Naive B cell (primary cell): ENCODE results near the gene SNX9. TPM values are rescaled to one million over a fixed set of nuclear protein-coding genes. Genes with fewer than 3 reads are reported as not detected.

Source experiments
- ATAC-seq, 2 donors: fragments of 150-1000 bp; cut with Tn5 transposase; 2 replicates each; pipeline ENCODE4 v1.10.0; 2021; ENCODE audit warnings: low read depth in 2 of 2, mild to moderate bottlenecking in 2 of 2, moderate library complexity in 2 of 2
- DNase-seq: peaks from one replicate; pipeline ENCODE4 v3.0.0; 2022
- H3K27ac Mint-ChIP-seq, 6 donors: one replicate each; pipeline ENCODE4 v1.8.0; 2020 to 2022; ENCODE audit warnings: mild to moderate bottlenecking in 6 of 6, mixed read lengths in 6 of 6, moderate library complexity in 5 of 6, inconsistent platforms in 2 of 6
- H3K27me3 Mint-ChIP-seq, 3 donors: one replicate each; pipeline ENCODE4 v1.8.0; 2021 to 2022; ENCODE audit warnings: mixed read lengths in 3 of 3, mild to moderate bottlenecking in 1 of 3
- H3K36me3 Mint-ChIP-seq, 2 donors: one replicate each; pipeline ENCODE4 v1.8.0; 2020 to 2022; ENCODE audit warnings: mixed read lengths in 2 of 2, inconsistent platforms in 1 of 2, mild to moderate bottlenecking in 1 of 2
- H3K4me1 Mint-ChIP-seq, 3 donors: one replicate each; pipeline ENCODE4 v1.8.0; 2020 to 2022; ENCODE audit warnings: mixed read lengths in 3 of 3, inconsistent platforms in 1 of 3, mild to moderate bottlenecking in 1 of 3, moderate library complexity in 1 of 3
- H3K4me3 Mint-ChIP-seq, 8 donors: one replicate each; pipeline ENCODE4 v1.8.0; 2020 to 2022; ENCODE audit warnings: mild to moderate bottlenecking in 8 of 8, mixed read lengths in 8 of 8, moderate library complexity in 8 of 8, inconsistent platforms in 2 of 8
- H3K9me3 Mint-ChIP-seq, 7 donors: one replicate each; pipeline ENCODE4 v1.8.0; 2020 to 2022; ENCODE audit warnings: mixed read lengths in 7 of 7, mild to moderate bottlenecking in 5 of 7, inconsistent platforms in 2 of 7, moderate library complexity in 1 of 7
- polyA plus RNA-seq, 6 donors: library from polyadenylated mRNA; unstranded; fragments of 300-500 nt; fragmentation: Illumina TruSeq; gene quantifications; one replicate each; pipeline ENCODE4 v1.2.3, GENCODE V29; 2021; ENCODE audit warnings: low read depth in 6 of 6

Gene SNX9
- polyA plus RNA-seq, 6 donors from 2014 or later: 19.7 to 28.3 (median 25.7) TPM

DNA sequence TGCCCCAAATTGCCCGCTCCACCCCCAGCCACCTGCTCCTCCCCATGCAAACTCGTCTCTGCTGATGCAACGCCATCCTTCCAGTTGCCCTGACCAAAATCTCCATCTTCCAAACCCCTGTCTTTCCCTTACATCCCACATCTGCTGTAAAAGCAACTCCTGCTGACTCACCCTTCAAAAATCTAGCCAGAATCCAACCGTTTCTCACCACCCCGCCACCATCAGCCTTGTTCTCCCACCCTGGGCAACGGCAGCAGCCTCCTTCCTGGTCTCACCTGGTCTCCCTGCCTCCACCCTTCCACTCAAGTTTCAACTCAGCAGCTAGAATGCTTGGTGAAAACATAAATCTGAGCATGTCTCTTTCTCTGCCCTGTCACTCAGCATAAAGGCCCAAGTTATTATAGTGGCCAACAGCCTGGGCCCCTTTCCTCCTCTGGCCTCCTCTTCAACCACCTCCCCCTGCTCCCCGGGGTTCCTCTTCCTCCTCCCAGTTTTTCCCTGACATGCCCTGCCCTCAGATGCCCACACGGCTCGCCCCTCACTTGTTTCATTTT, 151.4 kb downstream of the SNX9 start:
- ATAC-seq: no peak
- no peak overlapping the region for H3K27ac Mint-ChIP-seq
- no peaks in the 10 kb centered on the region for H3K36me3 Mint-ChIP-seq
- DNase-seq: no peak
- no peak overlapping the region for H3K4me3 Mint-ChIP-seq
- peaks cover 10 to 24% (median 18%) of the 10 kb centered on the region in 3 donors for H3K27me3 Mint-ChIP-seq
- H3K9me3 Mint-ChIP-seq: no peaks in the 10 kb centered on the region
- peaks cover 0 to 3% (median 2%) of the 10 kb centered on the region in 3 donors for H3K4me1 Mint-ChIP-seq

DNA sequence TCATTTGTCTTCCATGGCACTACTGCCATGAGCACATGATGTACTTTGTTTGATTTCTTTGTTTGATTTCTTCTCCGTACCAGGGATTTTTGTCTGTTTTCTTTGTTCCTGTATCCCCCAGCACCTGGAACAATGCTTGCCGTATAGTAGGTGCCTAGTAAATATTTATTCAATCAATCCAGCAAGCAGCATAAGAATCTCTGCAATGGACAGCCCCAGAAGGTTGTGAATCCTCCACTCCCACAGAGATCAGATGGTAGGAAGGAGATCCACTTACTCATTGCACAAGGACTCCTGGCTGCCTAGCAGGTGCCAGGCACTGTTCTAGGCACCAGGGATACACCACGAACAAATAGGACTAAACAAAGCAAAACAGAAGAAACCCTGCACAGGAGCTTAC, 151.9 kb downstream of the SNX9 start:
- Mint-ChIP-seq H3K4me3 (no peak overlapping the region), H3K9me3 (no peaks in the 10 kb centered on the region), H3K4me1 (peaks cover 0 to 8% (median 7%) of the 10 kb centered on the region in 3 donors), H3K36me3 (no peaks in the 10 kb centered on the region), H3K27ac (no peak overlapping the region), H3K27me3 (peaks cover 10 to 24% (median 18%) of the 10 kb centered on the region in 3 donors)
- no peak for DNase-seq
- no peak for ATAC-seq

DNA sequence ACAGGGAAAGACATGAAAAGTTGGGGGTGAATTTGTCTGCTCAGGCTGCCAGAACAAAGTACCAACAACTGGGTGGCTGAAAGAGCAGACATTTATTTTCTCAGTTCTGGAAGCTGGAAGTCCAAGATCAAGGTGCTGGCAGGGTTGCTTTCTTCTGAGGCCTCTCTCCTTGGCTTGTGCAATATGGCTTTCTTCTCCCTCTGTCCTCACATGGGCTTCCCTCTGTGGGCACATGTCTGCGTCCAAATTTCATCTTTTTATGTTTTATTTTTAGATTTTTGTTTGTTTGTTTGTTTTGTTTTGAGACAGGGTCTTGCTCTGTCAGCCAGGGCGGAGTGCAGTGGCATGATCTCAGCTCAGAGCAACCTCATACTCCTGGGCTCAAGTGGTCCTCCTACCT, 152.4 kb downstream of the SNX9 start:
- no peak for DNase-seq
- H3K4me1 Mint-ChIP-seq: peaks cover 1 to 13% (median 12%) of the 10 kb centered on the region in 3 donors

DNA sequence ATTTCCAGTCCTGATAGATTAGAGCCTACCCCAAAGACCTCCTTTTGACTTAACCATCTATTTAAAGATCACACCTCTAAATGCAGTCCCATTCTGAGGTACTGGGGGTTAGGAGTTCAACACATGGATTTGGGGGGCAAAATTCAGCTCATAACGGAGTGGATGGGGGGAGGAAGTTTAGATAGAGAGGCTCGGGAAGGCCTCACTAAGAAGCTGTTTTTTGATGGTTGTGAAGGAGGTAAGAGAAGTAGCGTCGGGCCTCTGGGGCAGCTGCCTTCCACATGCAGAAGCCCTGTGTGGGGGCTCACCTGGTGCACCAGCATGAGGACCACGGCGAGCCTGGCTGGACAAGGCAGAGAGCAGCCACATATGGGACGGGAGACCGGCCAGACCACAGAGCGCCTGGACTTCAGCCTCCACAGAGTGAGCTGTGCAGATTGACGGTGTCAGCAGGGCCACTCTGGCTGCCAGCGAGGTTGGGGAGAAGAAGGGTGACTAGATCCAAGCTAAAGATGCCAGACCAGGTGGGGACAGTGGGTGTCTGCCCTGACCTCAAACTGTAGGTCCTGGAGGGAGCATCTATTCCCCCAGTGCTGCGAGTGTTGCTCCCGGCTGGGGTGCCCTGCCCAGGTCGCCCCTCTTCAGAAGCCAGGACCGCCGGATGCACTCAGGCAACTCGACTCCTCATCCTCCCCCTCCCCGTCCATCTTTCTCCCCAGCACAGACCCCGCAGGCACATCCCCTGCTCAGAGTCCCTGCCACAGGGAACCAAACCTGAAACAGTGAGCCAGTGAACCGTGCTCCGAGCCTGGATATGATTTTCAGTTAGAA, 153.5 kb downstream of the SNX9 start:
- no peak for DNase-seq
- no peak overlapping the region for H3K4me3 Mint-ChIP-seq
- peaks cover 4 to 22% (median 20%) of the 10 kb centered on the region in 3 donors for H3K4me1 Mint-ChIP-seq
- H3K36me3 Mint-ChIP-seq: no peaks in the 10 kb centered on the region
- peaks cover 7 to 13% (median 9%) of the 10 kb centered on the region in 3 donors for H3K27me3 Mint-ChIP-seq
- ATAC-seq: no peak
- peak overlapping the region in 2 of 6 donors; percentile 21 to 66 for H3K27ac Mint-ChIP-seq
- H3K9me3 Mint-ChIP-seq: no peaks in the 10 kb centered on the region

More for the DNA sequence above, 152.4 kb downstream of the SNX9 start:
- Mint-ChIP-seq H3K9me3 (no peaks in the 10 kb centered on the region), H3K36me3 (no peaks in the 10 kb centered on the region), H3K4me3 (no peak overlapping the region), H3K27ac (peak overlapping the region in 1 of 6 donors; percentile 23), H3K27me3 (peaks cover 10 to 20% (median 17%) of the 10 kb centered on the region in 3 donors)
- no peak for ATAC-seq

DNA sequence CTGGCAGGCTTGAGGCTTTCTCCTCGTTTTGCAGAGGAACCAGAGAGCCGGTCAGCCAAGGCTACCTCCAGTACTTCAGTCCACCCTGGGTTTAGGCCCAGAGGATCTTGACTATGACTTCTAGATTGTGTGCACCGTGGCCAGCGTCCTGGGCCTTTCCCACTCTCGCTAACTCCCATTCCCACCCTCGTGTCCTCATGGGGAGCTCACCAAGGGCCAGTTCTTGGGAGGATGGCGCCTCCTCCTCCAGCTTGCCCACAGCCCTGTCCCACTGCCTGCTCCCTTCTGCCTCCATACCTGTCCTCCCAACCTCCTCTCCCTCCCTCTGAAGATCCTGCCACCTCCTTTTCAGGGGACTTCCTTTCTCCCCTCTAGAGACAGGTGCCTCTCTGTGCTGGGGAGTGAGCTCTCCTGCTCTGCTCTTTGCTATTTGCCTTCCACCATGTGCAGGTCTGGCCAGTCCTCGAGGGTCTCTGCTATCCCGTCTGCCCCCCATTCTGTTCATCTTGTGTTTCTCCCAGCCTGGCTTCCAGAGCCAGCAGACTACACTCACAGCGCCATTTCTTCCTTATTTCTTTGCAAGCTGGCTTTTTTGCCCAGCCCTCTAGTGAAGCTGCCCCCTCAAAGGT, 154.2 kb downstream of the SNX9 start:
- ATAC-seq: no peak
- Mint-ChIP-seq H3K4me1 (peaks cover 4 to 22% (median 21%) of the 10 kb centered on the region in 3 donors), H3K4me3 (peak overlapping the region in 1 of 8 donors; percentile 40), H3K9me3 (no peaks in the 10 kb centered on the region), H3K36me3 (no peaks in the 10 kb centered on the region), H3K27ac (no peak overlapping the region), H3K27me3 (peaks cover 7 to 13% (median 9%) of the 10 kb centered on the region in 3 donors)
- no peak for DNase-seq

DNA sequence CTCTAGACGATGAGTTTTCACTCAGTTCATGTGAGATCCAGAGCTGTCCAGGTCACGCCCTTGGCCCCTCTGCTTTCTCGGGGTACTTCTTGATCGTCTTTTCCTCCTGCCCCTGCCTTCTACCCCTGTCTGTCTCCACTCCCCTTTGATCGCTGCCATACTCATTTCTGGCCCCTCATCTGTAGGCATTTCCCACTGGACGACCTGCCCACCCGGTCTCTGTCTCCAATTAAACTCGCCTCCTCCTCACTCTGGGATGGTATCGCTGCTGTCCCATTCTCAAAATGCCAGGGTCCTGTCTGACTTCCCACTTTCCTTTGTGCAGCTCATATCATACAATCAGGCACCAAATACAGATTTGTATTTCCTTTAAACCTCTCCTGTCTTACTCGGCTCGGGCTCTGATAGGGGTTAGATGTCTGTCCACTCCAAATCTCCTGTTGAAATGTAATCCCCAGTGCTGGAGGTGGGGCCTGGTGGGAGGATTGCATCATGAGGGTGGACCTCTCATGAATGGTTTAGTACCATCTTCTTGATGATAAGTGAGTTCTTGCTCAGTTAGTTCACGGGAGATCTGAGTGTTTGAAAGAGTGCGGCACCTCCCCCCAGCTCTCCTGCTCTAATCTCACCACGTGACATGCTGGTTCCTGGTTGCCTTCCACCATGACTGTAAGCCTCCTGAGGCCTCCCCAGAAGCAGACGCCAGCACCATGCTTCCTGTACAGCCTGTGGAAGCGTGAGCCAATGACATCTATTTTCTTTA, 155.2 kb downstream of the SNX9 start:
- H3K4me3 Mint-ChIP-seq: peak overlapping the region in 1 of 8 donors; percentile 50
- no peaks in the 10 kb centered on the region for H3K36me3 Mint-ChIP-seq
- H3K4me1 Mint-ChIP-seq: peaks cover 10 to 31% (median 30%) of the 10 kb centered on the region in 3 donors
- no peaks in the 10 kb centered on the region for H3K9me3 Mint-ChIP-seq
- ATAC-seq (no peak), DNase-seq (no peak)
- H3K27ac Mint-ChIP-seq: peak overlapping the region in 1 of 6 donors; percentile 48
- H3K27me3 Mint-ChIP-seq: peaks cover 7 to 13% (median 9%) of the 10 kb centered on the region in 3 donors

DNA sequence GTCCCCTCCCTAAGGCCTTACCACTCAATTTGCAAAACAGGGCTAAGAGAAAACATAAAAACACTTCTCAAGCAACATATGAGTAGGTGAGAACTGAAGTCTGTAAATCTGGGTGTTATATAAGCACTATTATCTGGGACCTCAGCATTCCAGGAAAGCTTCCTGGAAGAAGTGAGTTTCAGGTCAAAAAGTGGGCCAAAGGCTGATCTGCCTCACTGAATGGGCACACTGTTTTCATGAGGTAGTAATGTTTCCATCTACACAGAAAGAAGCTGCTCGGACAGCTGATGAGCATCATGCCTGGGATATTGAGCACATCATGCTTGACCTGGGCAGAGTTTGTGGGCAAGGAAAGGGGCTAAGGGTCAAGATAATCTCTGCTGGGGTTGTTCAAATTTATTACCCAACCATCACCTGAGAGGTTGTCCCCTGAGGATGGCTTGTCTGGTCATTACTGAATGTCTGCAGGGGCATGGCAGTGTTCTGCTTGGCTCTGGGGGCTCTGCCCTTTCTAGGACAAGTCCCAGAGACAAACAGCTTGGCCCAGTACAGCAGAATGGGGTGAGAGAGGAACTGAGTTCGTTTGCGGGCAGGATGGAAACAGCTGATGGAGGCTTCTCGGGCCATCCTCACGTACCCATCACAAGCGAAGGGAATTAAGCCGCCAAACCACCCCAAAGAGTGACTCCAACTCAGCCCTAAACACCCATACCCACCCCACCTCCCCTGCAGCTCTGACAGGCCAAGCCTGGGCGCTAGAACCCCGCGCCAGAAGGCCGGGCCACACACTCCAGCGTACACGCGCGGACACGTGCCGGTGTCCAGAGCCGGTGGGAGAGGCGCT, 157.5 kb downstream of the SNX9 start:
- peak; percentile 25 for DNase-seq
- peaks cover 0 to 5% (median 0%) of the 10 kb centered on the region in 3 donors for H3K27me3 Mint-ChIP-seq
- peaks cover 14 to 46% (median 39%) of the 10 kb centered on the region in 3 donors for H3K4me1 Mint-ChIP-seq
- H3K4me3 Mint-ChIP-seq: peak overlapping the region; percentile 78 to 95 (median 88)
- peak; percentile 13 to 17 for ATAC-seq
- H3K27ac Mint-ChIP-seq: peak overlapping the region in 4 of 6 donors; percentile 4 to 92 (median 58)
- no peaks in the 10 kb centered on the region for H3K36me3 Mint-ChIP-seq
- no peaks in the 10 kb centered on the region for H3K9me3 Mint-ChIP-seq

DNA sequence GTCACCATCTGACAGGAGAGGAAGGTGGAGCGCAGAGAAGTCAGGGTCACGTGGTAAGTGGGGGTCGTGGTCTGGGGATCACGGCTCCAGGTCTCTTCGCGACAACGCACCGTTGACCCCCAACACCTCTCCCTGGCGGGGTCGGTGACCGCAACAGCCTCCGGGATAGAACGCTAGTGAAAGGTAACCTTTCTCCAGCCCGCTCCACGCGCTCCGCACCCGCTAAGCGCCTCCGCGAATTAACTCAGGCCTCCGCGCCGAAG, 158.0 kb downstream of the SNX9 start:
- no peak for DNase-seq
- Mint-ChIP-seq H3K9me3 (no peaks in the 10 kb centered on the region), H3K36me3 (no peaks in the 10 kb centered on the region), H3K27me3 (peaks cover 0 to 5% (median 0%) of the 10 kb centered on the region in 3 donors), H3K4me1 (peaks cover 14 to 46% (median 39%) of the 10 kb centered on the region in 3 donors), H3K4me3 (peak overlapping the region; percentile 78 to 95 (median 88)), H3K27ac (peak overlapping the region in 4 of 6 donors; percentile 26 to 68 (median 53))
- peak; percentile 19 to 20 for ATAC-seq

DNA sequence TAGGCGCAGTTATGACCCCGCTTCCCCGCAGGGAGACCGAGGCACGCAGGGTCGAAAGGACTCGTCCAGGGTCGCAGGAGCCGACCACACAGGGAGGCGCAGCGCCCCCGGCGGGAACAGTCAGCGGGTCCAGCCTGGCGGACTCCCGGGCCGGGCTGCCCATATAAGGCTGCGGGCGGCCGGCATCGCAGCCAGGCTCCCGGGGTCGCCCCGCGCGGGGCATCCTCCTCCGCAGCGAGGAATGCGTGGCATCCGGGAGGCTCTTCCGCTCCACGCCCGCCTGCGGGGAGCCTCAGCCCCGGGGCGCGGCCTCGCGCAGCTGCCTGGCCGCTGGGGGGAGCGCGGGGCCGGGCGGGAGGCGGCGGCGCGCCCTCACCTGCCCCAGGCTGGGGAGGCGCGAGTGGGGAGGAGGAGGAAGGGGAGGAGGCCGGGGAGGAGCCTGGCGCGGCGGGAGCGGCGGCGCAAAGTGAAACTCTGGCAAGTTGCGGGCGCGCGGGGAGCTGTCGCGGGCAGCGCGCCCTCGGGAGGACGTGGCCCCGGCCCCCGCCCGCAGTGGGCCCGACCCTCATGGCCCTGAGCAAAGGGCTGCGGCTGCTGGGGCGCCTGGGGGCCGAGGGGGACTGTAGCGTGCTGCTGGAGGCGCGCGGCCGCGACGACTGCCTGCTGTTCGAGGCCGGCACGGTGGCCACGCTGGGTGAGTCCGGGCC, 158.5 kb downstream of the SNX9 start, which contains the start of gene SYNJ2:
Gene SYNJ2 (plus strand): TSS at position 469 of the 707 bp plus-strand sequence. CDS start 99 bp downstream, at position 568.
- H3K4me1 Mint-ChIP-seq: peaks cover 14 to 46% (median 39%) of the 10 kb centered on the region in 3 donors
- peak; percentile 81 to 83 for ATAC-seq
- no peaks in the 10 kb centered on the region for H3K9me3 Mint-ChIP-seq
- H3K27ac Mint-ChIP-seq: peak within 1 kb of the TSS in 5 of 6 donors; percentile 36 to 92 (median 81)
- DNase-seq: peak; percentile 74
- H3K36me3 Mint-ChIP-seq: no peaks in the 10 kb centered on the region
- H3K4me3 Mint-ChIP-seq: peak within 1 kb of the TSS; percentile 78 to 95 (median 88)
- H3K27me3 Mint-ChIP-seq: peaks cover 0 to 5% (median 0%) of the 10 kb centered on the region in 3 donors

DNA sequence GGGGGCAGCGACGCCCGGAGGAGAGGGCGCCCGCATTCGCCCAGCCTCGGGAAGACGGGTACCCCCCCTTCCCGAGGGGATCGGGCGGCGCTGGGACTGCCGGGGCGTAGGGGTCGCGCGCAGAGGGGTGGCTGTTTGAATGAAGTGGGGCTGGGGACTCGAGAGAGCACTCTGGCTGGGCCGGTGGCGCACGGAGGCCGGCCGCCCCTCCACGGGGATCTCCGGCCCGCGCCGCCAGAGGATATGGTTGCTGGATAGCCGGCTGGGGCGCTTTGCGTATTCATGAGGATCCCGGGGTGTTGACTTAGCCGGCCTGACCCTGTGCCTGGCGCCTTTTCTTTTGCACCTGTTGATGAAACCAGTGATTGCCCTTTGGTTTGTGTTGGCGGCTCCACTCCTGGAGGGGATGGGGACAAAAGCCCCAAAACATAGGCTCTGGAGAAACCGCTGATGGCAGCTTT, 159.1 kb downstream of the SNX9 start:
- Mint-ChIP-seq H3K36me3 (no peaks in the 10 kb centered on the region), H3K4me1 (peaks cover 14 to 46% (median 39%) of the 10 kb centered on the region in 3 donors), H3K27me3 (peaks cover 0 to 5% (median 0%) of the 10 kb centered on the region in 3 donors), H3K9me3 (no peaks in the 10 kb centered on the region), H3K4me3 (peak overlapping the region; percentile 78 to 94 (median 88)), H3K27ac (peak overlapping the region in 5 of 6 donors; percentile 27 to 91 (median 49))
- ATAC-seq (peak; percentile 28 to 40), DNase-seq (peak; percentile 24)

DNA sequence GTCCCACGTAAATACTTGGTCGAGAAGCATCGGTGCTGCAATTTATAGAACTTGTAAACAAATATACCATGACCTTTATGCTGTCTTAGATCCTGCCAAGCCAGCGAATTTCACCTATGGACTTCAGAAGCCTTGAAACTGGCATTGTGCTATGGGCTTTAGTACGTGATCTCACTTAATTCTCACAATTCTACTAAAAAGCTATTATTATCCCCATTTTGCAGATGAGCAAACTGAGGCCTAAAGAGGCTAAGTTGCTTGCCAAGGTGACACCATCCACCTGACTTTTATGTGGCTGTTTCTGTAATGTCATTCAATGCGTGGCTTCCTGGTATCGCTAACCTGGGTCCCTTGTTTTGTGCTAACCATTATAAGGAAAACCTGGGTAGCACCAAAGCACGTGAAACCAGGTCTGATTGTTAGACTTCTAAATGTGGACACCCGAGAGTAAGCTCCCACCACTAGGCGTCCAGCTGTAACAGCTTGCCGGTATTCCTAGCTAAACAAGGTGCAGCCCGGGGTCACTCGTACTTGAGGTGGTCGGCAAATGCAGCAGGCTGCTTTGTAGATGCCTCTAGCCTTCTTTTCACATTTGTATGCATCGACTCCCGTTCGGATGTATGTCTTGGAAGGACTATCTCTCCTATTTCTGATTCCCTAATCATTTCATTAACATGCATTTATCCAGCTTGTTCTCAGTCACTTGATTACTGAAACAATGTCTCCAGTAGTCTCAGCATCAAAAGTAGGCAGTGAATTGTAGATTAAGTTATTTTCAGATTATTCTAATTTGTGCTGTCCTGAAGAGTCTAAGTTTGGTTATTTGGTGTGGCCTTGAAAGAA, 159.7 kb downstream of the SNX9 start:
- Mint-ChIP-seq H3K27ac (peak overlapping the region in 5 of 6 donors; percentile 27 to 91 (median 78)), H3K4me3 (peak overlapping the region; percentile 78 to 94 (median 88)), H3K27me3 (no peaks in the 10 kb centered on the region), H3K9me3 (no peaks in the 10 kb centered on the region), H3K36me3 (no peaks in the 10 kb centered on the region), H3K4me1 (peaks cover 14 to 46% (median 39%) of the 10 kb centered on the region in 3 donors)
- no peak for DNase-seq
- ATAC-seq: no peak
